ENCODE results near the gene VARS2. TPM values are rescaled to one million over a fixed set of nuclear protein-coding genes. Genes with fewer than 3 reads are reported as not detected.

VARS2 gene
- total RNA-seq, 1 experiment from 2014 or later: 39.8 TPM

- Histone ChIP-seq H2AFZ (ENCODE audit: low read depth, low read length, poor library complexity, severe bottlenecking) (no peak overlapping the region), H3K9me3 (ENCODE audit: control insufficient read depth in 1 of 2, insufficient read depth in 1 of 2, low read depth in 1 of 2, low read length in 2 of 2) (no peaks in the 10 kb centered on the region), H3K36me3 (ENCODE audit: control insufficient read depth in 1 of 2, insufficient read depth in 2 of 2, low read length in 2 of 2) (no peaks in the 10 kb centered on the region), H3K4me1 (ENCODE audit: control insufficient read depth in 1 of 2, insufficient read depth in 2 of 2, low read length in 2 of 2) (no peaks in the 10 kb centered on the region), H3K9ac (ENCODE audit: low read length) (no peak overlapping the region), H3K27ac (ENCODE audit: low read depth, low read length) (no peak overlapping the region), H3K4me3 (replicated peaks in 1 of 2; ENCODE audit: low read depth in 1 of 2, low read length in 2 of 2) (no peak overlapping the region), H3K79me2 (ENCODE audit: insufficient read depth, low read length) (no peaks in the 10 kb centered on the region), H3K4me2 (ENCODE audit: low read length) (no peak overlapping the region), H4K20me1 (ENCODE audit: insufficient read depth) (no peaks in the 10 kb centered on the region), H3K27me3 (ENCODE audit: insufficient read depth, low read length) (no peaks in the 10 kb centered on the region), H3K9me2 (ENCODE audit: insufficient read depth) (no peaks in the 10 kb centered on the region)
- ChIA-PET RAD21 (ENCODE audit: low non-redundant PET in 1 of 2, low total read pairs in 2 of 2, uncharacterized antibody in 2 of 2, unreplicated experiment in 2 of 2) (no interaction called here), POLR2A (no interaction called here), CTCF (no interaction called here)
- intact Hi-C loops (cut with micrococcal nuclease): no loop called here
- ATAC-seq (no peak), DNase-seq (ENCODE audit: low read depth, low spot score) (no peak)
- BruUV-seq (replicated peaks): no TSS peak
- no peak for TF ChIP-seq RAD21 (IDR thresholded peaks at IDR 0.05; ENCODE audit: low read depth)
- TF ChIP-seq SP1 (IDR thresholded peaks at IDR 0.05; ENCODE audit: low read depth): no peak
- no peak for TF ChIP-seq POLR2A (IDR thresholded peaks at IDR 0.05; ENCODE audit: borderline replicate concordance, extremely low read depth, insufficient read depth, insufficient read length)
- TF ChIP-seq ELF1 (IDR thresholded peaks at IDR 0.05; ENCODE audit: borderline replicate concordance, low read depth): no peak
- no peak for TF ChIP-seq REST (IDR thresholded peaks at IDR 0.05; ENCODE audit: low read depth)
- no peak for TF ChIP-seq FOSL1 (IDR thresholded peaks at IDR 0.05; ENCODE audit: low read depth)
- TF ChIP-seq ZNF274 (IDR thresholded peaks at IDR 0.05; ENCODE audit: low read depth, low read length): no peak
- no peak for TF ChIP-seq ZBTB33 (IDR thresholded peaks at IDR 0.05; ENCODE audit: extremely low read depth, insufficient replicate concordance, low read length)
- TF ChIP-seq POLR2AphosphoS5 (IDR thresholded peaks at IDR 0.05; ENCODE audit: low read depth, low read length): no peak
- TF ChIP-seq ATF3 (IDR thresholded peaks at IDR 0.05): no peak
Observed at GRCh38 chr6:30970946-30971345, 56.9 kb downstream of the VARS2 start.
